ENCODE results near the gene TEAD4.

DNA sequence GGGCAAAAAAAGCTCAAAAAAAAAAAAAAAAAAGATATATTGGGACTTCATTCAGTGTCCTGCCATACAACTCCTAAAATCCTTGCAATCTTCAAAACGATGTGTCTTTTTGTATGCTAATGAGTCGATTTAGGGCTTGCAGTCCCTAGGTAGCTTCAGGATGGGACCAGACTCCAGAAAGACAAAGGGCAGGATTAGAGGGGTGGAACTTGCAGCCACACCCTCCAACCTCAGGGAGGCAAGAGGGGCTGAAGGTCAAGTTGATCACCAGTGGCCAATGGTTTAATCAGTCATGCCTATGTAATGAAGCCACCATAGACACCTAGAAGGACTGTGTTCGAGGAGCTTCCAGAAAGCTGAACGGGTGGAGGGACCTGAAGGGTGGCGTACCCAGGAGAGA, 29.3 kb downstream of the TEAD4 start:
- TF ChIP-seq POLR2A (IDR thresholded peaks at IDR 0.05) (no peak), POLR2AphosphoS5 (IDR thresholded peaks at IDR 0.05) (no peak)
- TF ChIP-seq, protein P1, sequence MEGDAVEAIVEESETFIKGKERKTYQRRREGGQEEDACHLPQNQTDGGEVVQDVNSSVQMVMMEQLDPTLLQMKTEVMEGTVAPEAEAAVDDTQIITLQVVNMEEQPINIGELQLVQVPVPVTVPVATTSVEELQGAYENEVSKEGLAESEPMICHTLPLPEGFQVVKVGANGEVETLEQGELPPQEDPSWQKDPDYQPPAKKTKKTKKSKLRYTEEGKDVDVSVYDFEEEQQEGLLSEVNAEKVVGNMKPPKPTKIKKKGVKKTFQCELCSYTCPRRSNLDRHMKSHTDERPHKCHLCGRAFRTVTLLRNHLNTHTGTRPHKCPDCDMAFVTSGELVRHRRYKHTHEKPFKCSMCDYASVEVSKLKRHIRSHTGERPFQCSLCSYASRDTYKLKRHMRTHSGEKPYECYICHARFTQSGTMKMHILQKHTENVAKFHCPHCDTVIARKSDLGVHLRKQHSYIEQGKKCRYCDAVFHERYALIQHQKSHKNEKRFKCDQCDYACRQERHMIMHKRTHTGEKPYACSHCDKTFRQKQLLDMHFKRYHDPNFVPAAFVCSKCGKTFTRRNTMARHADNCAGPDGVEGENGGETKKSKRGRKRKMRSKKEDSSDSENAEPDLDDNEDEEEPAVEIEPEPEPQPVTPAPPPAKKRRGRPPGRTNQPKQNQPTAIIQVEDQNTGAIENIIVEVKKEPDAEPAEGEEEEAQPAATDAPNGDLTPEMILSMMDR (IDR thresholded peaks at IDR 0.05 in 8 of 11, conservative IDR thresholded peaks at IDR 0.05 in 3 of 11), result no peak

All from spleen (tissue), 7 donors.